GM19438 (cell line): Measurements from ENCODE around the gene NDRG2.
"Not testable (repeated sequence)": the region's sequence is repeated elsewhere in the genome, so short reads cannot be mapped to it uniquely, and the experiment has no call there.

ENCODE experiments used
- ATAC-seq: cut with Tn5 transposase; IDR thresholded peaks from one replicate; pipeline ENCODE4 v1.9.1; 2021; ENCODE audit warnings: low read depth; ENCODE audit not compliant: unreplicated experiment

The NDRG2 gene

GRCh38 chr14:21016413-21017190 is 8.3 kb downstream of the NDRG2 start:
- ATAC-seq, result no peak

- no peak for ATAC-seq
These were observed 9.5 kb downstream of the NDRG2 start for GRCh38 chr14:21015312-21015711.

- ATAC-seq, result no peak
These were observed 10.1 kb downstream of the NDRG2 start for GRCh38 chr14:21014761-21015190.

GRCh38 chr14:21011136-21011535 is 13.7 kb downstream of the NDRG2 start:
- no peak for ATAC-seq

GRCh38 chr14:21009721-21010120 is 15.1 kb downstream of the NDRG2 start:
- ATAC-seq, result not testable (repeated sequence)

GRCh38 chr14:21003788-21004346 is 21.0 kb downstream of the NDRG2 start:
- no peak for ATAC-seq

GRCh38 chr14:21001218-21001617 is 23.6 kb downstream of the NDRG2 start:
- ATAC-seq, result no peak

GRCh38 chr14:20999591-20999990 is 25.3 kb downstream of the NDRG2 start:
- ATAC-seq, result no peak

GRCh38 chr14:20998674-20999366 is 26.0 kb downstream of the NDRG2 start, which contains the start of gene SLC39A2:
Gene SLC39A2 (plus strand): TSS chr14:20999293. CDS start chr14:20999447, 154 bp downstream.
- ATAC-seq, result no peak

GRCh38 chr14:20998139-20998538 is 26.7 kb downstream of the NDRG2 start:
- no peak for ATAC-seq

GRCh38 chr14:20997564-20997963 is 27.3 kb downstream of the NDRG2 start:
- no peak for ATAC-seq

GRCh38 chr14:20997115-20997514 is 27.7 kb downstream of the NDRG2 start:
- no peak for ATAC-seq

- no peak for ATAC-seq
These were observed 28.3 kb downstream of the NDRG2 start for GRCh38 chr14:20996521-20996920.

- ATAC-seq, result peak; percentile 96
These were observed 34.9 kb downstream of the NDRG2 start, which contains the start of gene METTL17 for GRCh38 chr14:20989787-20990600. Gene METTL17 (plus strand): TSS chr14:20989980. CDS start chr14:20990003, 23 bp downstream.

- no peak for ATAC-seq
These were observed 35.4 kb downstream of the NDRG2 start for GRCh38 chr14:20989471-20989786.

- no peak for ATAC-seq
These were observed 36.0 kb downstream of the NDRG2 start for GRCh38 chr14:20988717-20989470.

GRCh38 chr14:20986811-20987210 is 38.0 kb downstream of the NDRG2 start:
- ATAC-seq, result no peak

- not testable (repeated sequence) for ATAC-seq
These were observed 39.2 kb downstream of the NDRG2 start for GRCh38 chr14:20985650-20986049.

GRCh38 chr14:20982646-20983369 is 42.1 kb downstream of the NDRG2 start:
- ATAC-seq, result no peak
